GM06990 (cell line): ENCODE results near the gene WNT2B.

Experiments used
- DNase-seq: peaks from one replicate; pipeline ENCODE4 v3.0.0-alpha.2; 2011; ENCODE audit not compliant: insufficient read length; ENCODE audit errors: extremely low read depth
- H3K27me3 ChIP-seq: replicated peaks from 2 replicates; pipeline ENCODE4 v1.6.0; 2011; ENCODE audit warnings: low read length; ENCODE audit not compliant: control insufficient read depth, insufficient read depth
- H3K36me3 ChIP-seq: 2 replicates; pipeline ENCODE4 v1.5.1; 2011; ENCODE audit warnings: low read length; ENCODE audit not compliant: control insufficient read depth, insufficient read depth
- H3K4me3 ChIP-seq: replicated peaks from 2 replicates; pipeline ENCODE4 v1.5.1; 2011; ENCODE audit warnings: low read depth, mild to moderate bottlenecking, control low read depth, low read length
- CTCF ChIP-seq: IDR thresholded peaks from 2 replicates; pipeline ENCODE4 v1.5.1; 2011; ENCODE audit warnings: low read length, control low read depth, mild to moderate bottlenecking, inconsistent platforms; ENCODE audit not compliant: insufficient read depth, poor library complexity, severe bottlenecking

Gene WNT2B

DNA sequence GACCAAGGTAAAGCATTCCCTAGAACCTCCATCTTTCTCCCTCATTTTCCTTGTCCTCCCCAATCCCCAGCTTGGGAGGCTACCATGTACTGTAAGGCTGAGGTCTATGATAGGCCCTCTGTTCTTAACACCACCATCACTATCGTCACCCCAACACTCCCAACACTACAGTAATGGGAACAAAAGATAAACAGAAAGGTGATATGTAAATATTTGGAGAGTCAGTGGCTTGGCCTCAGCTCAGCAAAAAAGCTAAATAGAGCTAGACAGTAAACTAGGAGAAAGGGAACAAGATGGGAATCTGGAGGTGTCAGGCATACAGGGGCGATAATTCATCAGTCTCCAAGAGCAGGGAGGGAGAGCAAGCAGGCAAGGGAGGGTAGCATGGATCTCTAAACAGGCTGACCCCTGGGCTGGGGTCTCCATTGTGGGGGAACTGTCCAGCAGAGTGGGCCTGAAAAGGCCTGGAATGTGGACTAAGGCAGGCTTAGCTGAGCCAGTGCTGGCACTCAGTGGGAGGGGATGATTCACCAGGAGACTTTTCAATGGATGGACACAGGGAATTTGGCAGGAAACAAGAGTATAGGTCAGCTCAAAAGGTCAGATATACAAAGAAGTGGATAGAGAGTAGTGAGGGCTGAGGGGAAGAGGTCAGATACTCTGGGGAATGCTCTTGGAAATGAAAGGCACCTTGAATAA, 6.7 kb downstream of the WNT2B start:
- Histone ChIP-seq H3K27me3 (no peaks in the 10 kb centered on the region), H3K36me3 (no peaks in the 10 kb centered on the region), H3K4me3 (no peak overlapping the region)
- TF ChIP-seq CTCF: no peak
- DNase-seq: no peak

DNA sequence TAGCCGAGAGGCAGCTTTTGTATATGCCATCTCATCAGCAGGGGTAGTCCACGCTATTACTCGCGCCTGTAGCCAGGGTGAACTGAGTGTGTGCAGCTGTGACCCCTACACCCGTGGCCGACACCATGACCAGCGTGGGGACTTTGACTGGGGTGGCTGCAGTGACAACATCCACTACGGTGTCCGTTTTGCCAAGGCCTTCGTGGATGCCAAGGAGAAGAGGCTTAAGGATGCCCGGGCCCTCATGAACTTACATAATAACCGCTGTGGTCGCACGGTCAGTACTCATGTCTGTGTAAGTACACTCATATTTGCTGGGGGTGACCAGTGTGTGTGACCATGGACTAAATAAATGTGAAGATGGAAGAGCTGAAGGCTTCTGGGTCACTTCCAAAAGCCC, 7.4 kb downstream of the WNT2B start:
- no peak for DNase-seq
- Histone ChIP-seq H3K4me3 (no peak overlapping the region), H3K27me3 (no peaks in the 10 kb centered on the region), H3K36me3 (no peaks in the 10 kb centered on the region)
- no peak for TF ChIP-seq CTCF

DNA sequence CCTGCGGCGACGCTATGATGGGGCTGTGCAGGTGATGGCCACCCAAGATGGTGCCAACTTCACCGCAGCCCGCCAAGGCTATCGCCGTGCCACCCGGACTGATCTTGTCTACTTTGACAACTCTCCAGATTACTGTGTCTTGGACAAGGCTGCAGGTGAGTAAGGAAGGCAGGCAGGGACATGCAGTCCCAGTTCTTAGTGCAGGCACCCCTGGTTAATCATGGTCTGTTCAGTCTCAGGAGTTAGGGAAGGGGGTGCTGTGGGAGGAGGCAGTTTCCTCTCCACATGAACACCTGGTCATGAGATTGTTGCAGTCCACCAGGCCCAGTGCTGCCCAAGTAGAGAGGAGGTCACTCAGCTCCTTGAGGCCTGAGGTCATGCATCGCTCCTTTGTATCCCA, 8.5 kb downstream of the WNT2B start:
- Histone ChIP-seq H3K4me3 (no peak overlapping the region), H3K36me3 (no peaks in the 10 kb centered on the region), H3K27me3 (no peaks in the 10 kb centered on the region)
- no peak for DNase-seq
- TF ChIP-seq CTCF: no peak

- no peak for DNase-seq
- no peak for TF ChIP-seq CTCF
- Histone ChIP-seq H3K27me3 (no peaks in the 10 kb centered on the region), H3K36me3 (no peaks in the 10 kb centered on the region), H3K4me3 (no peak overlapping the region)
Observed at GRCh38 chr1:112517646-112518045, 8.9 kb downstream of the WNT2B start.

- Histone ChIP-seq H3K27me3 (no peaks in the 10 kb centered on the region), H3K4me3 (no peak overlapping the region), H3K36me3 (no peaks in the 10 kb centered on the region)
- no peak for TF ChIP-seq CTCF
- DNase-seq: no peak
Observed at GRCh38 chr1:112518186-112518585, 9.4 kb downstream of the WNT2B start.

DNA sequence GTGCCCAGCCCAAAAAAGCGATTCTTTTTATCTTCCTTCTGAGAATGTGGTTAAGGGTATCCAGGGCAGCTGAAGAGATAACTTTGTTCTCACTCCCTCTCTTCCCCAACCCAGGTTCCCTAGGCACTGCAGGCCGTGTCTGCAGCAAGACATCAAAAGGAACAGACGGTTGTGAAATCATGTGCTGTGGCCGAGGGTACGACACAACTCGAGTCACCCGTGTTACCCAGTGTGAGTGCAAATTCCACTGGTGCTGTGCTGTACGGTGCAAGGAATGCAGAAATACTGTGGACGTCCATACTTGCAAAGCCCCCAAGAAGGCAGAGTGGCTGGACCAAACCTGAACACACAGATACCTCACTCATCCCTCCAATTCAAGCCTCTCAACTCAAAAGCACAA, 11.4 kb downstream of the WNT2B start:
- Histone ChIP-seq H3K4me3 (no peak overlapping the region), H3K36me3 (no peaks in the 10 kb centered on the region), H3K27me3 (no peaks in the 10 kb centered on the region)
- TF ChIP-seq CTCF: no peak
- no peak for DNase-seq
